Measurements from ENCODE around the gene VAPA. TPM values are rescaled to one million over a fixed set of nuclear protein-coding genes. Genes with fewer than 3 reads are reported as not detected.

Gene VAPA
- total and polyA plus RNA-seq, 9 of the 15 experiments (the other 6 are each of a cell fraction or from before 2014, with no cell fraction given): 219 to 902 (median 526) TPM

DNA sequence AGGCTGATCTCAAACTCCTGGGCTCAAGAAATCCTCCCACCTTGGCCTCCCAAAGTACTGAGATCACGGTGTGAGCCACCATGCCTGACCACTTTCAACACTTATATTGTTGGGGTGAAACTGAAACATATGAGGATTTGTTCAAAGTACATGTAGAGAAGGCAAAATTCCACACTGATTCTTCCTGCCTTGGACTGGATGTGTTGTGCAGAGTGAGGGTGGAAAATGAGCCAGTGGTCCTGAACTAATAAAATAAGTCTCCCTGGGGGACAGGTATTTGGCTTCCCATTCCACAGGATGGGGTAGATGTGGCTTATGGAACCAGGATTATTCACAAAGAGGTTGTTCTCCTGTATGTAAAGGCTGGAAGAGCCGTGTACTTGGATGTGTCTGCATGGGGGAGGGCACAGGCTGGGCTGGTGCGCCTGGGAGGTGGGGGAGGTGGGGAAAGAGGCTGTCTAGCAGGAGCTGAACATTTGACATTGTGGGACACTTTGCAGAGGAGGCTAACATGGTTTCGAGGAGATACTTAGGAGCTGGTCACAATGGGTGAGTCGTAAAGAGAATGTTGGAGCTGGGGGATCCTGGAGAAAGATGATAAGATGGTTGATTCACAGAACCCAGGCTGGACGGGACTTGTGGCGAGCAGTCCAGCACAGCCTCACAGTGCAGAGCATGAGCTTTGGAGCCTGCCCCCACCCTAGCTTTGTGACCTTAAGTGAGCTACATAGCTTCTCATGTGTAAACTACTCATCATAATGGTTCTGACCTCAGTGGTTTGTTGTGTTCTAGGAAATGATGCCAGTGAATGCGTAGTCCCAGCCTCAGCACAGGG lies 28.4 kb upstream of the VAPA start, which contains the start of gene TXNDC2 (continued):
- TF ChIP-seq RCOR1 (IDR thresholded peaks at IDR 0.05; ENCODE audit: borderline replicate concordance in 1 of 2, low read depth in 2 of 2, low read length in 2 of 2) (peak; percentile 41 to 76; a peak in 2 of 4 replicates), ZNF696 (CRISPR knock-in tag; conservative IDR thresholded peaks at IDR 0.05) (no peak), CC2D1A (IDR thresholded peaks at IDR 0.05) (peak; percentile 71; the same call in 1 of the 2 replicates), ZNF77 (CRISPR knock-in tag; IDR thresholded peaks at IDR 0.05) (no peak), U2AF1 (optimal IDR thresholded peaks at IDR 0.05; ENCODE audit: low read depth, low read length) (no peak), RBFOX2 (IDR thresholded peaks at IDR 0.05; ENCODE audit: low read depth, low read length) (peak; percentile 48; the same call in 1 of the 2 replicates), HLTF (IDR thresholded peaks at IDR 0.05) (peak; percentile 44; the same call in 1 of the 2 replicates), MYC (IDR thresholded peaks at IDR 0.05; ENCODE audit: low read depth, low read length) (no peak), MYC (CRISPR knock-in tag; IDR thresholded peaks at IDR 0.05; ENCODE audit: borderline replicate concordance, low read depth) (no peak), ZNF583 (CRISPR knock-in tag; IDR thresholded peaks at IDR 0.05) (peak; percentile 15; the same call in 1 of the 2 replicates), ZNF445 (CRISPR knock-in tag; IDR thresholded peaks at IDR 0.05; ENCODE audit: low read depth) (no peak), PHTF2 (CRISPR knock-in tag; IDR thresholded peaks at IDR 0.05) (no peak), HDAC6 (IDR thresholded peaks at IDR 0.05; ENCODE audit: low read depth, low read length) (no peak), TCF7 (IDR thresholded peaks at IDR 0.05; ENCODE audit: borderline replicate concordance) (no peak), L3MBTL2 (IDR thresholded peaks at IDR 0.05) (peak; percentile 51; the same call in 1 of the 2 replicates), TAL1 (IDR thresholded peaks at IDR 0.05) (peak; percentile 61; the same call in 1 of the 2 replicates), ZFP36 (IDR thresholded peaks at IDR 0.05; ENCODE audit: low read depth, low read length, partially characterized antibody) (peak; percentile 71), ELF4 (CRISPR knock-in tag; IDR thresholded peaks at IDR 0.05) (peak; percentile 80; the same call in 1 of the 2 replicates), ILK (tag; IDR thresholded peaks at IDR 0.05; ENCODE audit: borderline replicate concordance, low read depth) (no peak), RAD21 (CRISPR knock-in tag; conservative IDR thresholded peaks at IDR 0.05 in 1 of 2, IDR thresholded peaks at IDR 0.05 in 1 of 2) (peak in 1 of 2 experiments; percentile 30; a peak in 1 of 4 replicates)
- TF ChIP-seq, protein P1, sequence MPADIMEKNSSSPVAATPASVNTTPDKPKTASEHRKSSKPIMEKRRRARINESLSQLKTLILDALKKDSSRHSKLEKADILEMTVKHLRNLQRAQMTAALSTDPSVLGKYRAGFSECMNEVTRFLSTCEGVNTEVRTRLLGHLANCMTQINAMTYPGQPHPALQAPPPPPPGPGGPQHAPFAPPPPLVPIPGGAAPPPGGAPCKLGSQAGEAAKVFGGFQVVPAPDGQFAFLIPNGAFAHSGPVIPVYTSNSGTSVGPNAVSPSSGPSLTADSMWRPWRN (IDR thresholded peaks at IDR 0.05; ENCODE audit: low read depth): peak; percentile 8; the same call in 1 of the 2 replicates
- TF ChIP-seq, protein P2, sequence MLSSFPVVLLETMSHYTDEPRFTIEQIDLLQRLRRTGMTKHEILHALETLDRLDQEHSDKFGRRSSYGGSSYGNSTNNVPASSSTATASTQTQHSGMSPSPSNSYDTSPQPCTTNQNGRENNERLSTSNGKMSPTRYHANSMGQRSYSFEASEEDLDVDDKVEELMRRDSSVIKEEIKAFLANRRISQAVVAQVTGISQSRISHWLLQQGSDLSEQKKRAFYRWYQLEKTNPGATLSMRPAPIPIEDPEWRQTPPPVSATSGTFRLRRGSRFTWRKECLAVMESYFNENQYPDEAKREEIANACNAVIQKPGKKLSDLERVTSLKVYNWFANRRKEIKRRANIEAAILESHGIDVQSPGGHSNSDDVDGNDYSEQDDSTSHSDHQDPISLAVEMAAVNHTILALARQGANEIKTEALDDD (IDR thresholded peaks at IDR 0.05): peak; percentile 78
- TF ChIP-seq, protein P3, sequence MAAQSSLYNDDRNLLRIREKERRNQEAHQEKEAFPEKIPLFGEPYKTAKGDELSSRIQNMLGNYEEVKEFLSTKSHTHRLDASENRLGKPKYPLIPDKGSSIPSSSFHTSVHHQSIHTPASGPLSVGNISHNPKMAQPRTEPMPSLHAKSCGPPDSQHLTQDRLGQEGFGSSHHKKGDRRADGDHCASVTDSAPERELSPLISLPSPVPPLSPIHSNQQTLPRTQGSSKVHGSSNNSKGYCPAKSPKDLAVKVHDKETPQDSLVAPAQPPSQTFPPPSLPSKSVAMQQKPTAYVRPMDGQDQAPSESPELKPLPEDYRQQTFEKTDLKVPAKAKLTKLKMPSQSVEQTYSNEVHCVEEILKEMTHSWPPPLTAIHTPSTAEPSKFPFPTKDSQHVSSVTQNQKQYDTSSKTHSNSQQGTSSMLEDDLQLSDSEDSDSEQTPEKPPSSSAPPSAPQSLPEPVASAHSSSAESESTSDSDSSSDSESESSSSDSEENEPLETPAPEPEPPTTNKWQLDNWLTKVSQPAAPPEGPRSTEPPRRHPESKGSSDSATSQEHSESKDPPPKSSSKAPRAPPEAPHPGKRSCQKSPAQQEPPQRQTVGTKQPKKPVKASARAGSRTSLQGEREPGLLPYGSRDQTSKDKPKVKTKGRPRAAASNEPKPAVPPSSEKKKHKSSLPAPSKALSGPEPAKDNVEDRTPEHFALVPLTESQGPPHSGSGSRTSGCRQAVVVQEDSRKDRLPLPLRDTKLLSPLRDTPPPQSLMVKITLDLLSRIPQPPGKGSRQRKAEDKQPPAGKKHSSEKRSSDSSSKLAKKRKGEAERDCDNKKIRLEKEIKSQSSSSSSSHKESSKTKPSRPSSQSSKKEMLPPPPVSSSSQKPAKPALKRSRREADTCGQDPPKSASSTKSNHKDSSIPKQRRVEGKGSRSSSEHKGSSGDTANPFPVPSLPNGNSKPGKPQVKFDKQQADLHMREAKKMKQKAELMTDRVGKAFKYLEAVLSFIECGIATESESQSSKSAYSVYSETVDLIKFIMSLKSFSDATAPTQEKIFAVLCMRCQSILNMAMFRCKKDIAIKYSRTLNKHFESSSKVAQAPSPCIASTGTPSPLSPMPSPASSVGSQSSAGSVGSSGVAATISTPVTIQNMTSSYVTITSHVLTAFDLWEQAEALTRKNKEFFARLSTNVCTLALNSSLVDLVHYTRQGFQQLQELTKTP (IDR thresholded peaks at IDR 0.05; ENCODE audit: low read depth in 1 of 2, partially characterized antibody in 2 of 2): peak in 1 of 2 experiments; percentile 22
